ENCODE measurements around the gene CLEC12A. TPM values are rescaled to one million over a fixed set of nuclear protein-coding genes. Genes with fewer than 3 reads are reported as not detected.

The CLEC12A gene
- total and polyA plus RNA-seq, 4 donors: 2.3 to 4.7 (median 3.2) TPM

DNA sequence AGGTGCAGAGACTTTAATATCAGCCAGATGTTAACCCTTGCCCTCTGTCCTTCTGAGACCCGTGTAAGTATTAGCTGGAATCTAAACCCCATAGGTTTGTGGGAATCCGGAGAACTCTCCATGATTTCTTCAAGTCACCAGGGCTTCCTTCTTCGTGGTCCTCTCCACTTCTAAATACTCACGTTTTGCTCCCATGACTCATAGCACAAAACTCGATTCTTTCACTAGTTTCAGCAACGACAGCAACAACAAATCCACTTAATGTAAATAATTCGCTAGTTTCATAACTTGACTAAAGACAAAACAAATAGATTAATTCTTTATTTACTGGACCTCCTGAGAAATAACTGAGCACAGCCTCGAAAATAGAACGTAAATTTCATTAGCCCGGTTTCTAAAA, 34.6 kb upstream of the CLEC12A start (continued):
- TF ChIP-seq, protein P1, sequence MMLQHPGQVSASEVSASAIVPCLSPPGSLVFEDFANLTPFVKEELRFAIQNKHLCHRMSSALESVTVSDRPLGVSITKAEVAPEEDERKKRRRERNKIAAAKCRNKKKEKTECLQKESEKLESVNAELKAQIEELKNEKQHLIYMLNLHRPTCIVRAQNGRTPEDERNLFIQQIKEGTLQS (IDR thresholded peaks at IDR 0.05): no peak
- no peak for TF ChIP-seq HNF4A (conservative IDR thresholded peaks at IDR 0.05)
- TF ChIP-seq FOXA2 (IDR thresholded peaks at IDR 0.05): no peak
- TF ChIP-seq, protein P2, sequence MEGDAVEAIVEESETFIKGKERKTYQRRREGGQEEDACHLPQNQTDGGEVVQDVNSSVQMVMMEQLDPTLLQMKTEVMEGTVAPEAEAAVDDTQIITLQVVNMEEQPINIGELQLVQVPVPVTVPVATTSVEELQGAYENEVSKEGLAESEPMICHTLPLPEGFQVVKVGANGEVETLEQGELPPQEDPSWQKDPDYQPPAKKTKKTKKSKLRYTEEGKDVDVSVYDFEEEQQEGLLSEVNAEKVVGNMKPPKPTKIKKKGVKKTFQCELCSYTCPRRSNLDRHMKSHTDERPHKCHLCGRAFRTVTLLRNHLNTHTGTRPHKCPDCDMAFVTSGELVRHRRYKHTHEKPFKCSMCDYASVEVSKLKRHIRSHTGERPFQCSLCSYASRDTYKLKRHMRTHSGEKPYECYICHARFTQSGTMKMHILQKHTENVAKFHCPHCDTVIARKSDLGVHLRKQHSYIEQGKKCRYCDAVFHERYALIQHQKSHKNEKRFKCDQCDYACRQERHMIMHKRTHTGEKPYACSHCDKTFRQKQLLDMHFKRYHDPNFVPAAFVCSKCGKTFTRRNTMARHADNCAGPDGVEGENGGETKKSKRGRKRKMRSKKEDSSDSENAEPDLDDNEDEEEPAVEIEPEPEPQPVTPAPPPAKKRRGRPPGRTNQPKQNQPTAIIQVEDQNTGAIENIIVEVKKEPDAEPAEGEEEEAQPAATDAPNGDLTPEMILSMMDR (IDR thresholded peaks at IDR 0.05; ENCODE audit: low read depth, low read length, missing input control): no peak
- no peak for TF ChIP-seq FOXA1 (IDR thresholded peaks at IDR 0.05)

DNA sequence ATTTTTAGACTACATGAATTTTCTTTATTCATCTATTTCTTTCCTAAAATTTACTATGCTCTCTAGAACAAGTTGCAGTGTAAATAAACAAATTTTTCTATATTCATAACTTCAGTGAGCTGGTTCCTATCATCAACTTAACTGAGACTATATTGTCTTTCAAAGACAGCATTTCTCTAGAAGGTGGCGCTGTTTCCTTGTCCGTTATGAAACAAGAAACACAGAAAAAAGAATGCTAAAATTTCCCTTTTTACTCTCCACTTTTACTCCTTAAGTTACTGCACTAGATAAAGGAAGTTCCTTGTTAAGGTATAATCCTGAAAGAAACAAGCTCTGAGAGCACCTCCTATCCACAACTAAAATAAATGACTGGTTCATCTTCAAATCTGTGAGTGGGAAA, 30.8 kb upstream of the CLEC12A start:
- H3K4me3 ChIP-seq (ENCODE audit: low read depth in 1 of 3, low read length in 3 of 3): no peak overlapping the region
- WGBS: 29% methylated on average over 2 of the region's 2 CpGs
- no peak overlapping the region for H3K9ac ChIP-seq (ENCODE audit: low read depth in 1 of 2, low read length in 2 of 2)
- no peak for TF ChIP-seq FOXA2 (IDR thresholded peaks at IDR 0.05)
- TF ChIP-seq RAD21 (IDR thresholded peaks at IDR 0.05): peak in 1 of 2 donors; percentile 40
- no peaks in the 10 kb centered on the region for H3K9me3 ChIP-seq (ENCODE audit: control insufficient read depth in 4 of 4, low read length in 3 of 4)
- H3K27me3 ChIP-seq (ENCODE audit: control insufficient read depth in 4 of 4, insufficient read depth in 4 of 4, low read length in 3 of 4): peaks cover 0 to 6% (median 0%) of the 10 kb centered on the region in 4 donors
- no peaks in the 10 kb centered on the region for H3K4me1 ChIP-seq (ENCODE audit: control insufficient read depth in 4 of 4, insufficient read depth in 4 of 4, low read length in 3 of 4)
- no peak overlapping the region for H3K27ac ChIP-seq (ENCODE audit: low read depth in 1 of 2, low read length in 2 of 2)
- H3K36me3 ChIP-seq (ENCODE audit: control insufficient read depth in 4 of 4, insufficient read depth in 3 of 4, low read depth in 1 of 4, low read length in 3 of 4): no peaks in the 10 kb centered on the region
- DNase-seq (ENCODE audit: low spot score): no peak

DNA sequence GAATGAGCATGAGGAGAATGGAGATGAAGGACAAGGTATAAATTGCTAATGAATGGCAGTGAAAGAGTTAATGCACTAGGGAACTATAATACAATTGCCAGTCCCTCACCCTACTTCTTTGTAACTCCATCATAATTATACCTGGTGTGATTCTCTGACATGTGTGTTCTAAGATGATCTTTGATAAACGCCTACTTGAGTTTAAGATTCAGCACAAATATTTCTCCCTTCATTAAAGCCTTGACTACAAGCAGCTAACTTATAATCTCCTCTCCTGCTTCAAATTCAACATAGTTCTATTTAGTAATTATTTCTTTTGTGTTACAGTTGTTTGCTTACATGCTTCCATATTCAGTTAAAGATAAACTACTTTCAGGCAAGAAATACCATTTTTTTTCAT, 29.4 kb upstream of the CLEC12A start:
- Histone ChIP-seq H3K27ac (ENCODE audit: low read depth in 1 of 2, low read length in 2 of 2) (no peak overlapping the region), H3K9ac (ENCODE audit: low read depth in 1 of 2, low read length in 2 of 2) (no peak overlapping the region), H3K4me3 (ENCODE audit: low read depth in 1 of 3, low read length in 3 of 3) (no peak overlapping the region), H3K4me1 (ENCODE audit: control insufficient read depth in 4 of 4, insufficient read depth in 4 of 4, low read length in 3 of 4) (no peaks in the 10 kb centered on the region), H3K27me3 (ENCODE audit: control insufficient read depth in 4 of 4, insufficient read depth in 4 of 4, low read length in 3 of 4) (peaks cover 0 to 6% (median 0%) of the 10 kb centered on the region in 4 donors), H3K9me3 (ENCODE audit: control insufficient read depth in 4 of 4, low read length in 3 of 4) (no peaks in the 10 kb centered on the region), H3K36me3 (ENCODE audit: control insufficient read depth in 4 of 4, insufficient read depth in 3 of 4, low read depth in 1 of 4, low read length in 3 of 4) (no peaks in the 10 kb centered on the region)
- WGBS: 88% methylated on average over 1 of the region's 1 CpG
- no peak for DNase-seq (ENCODE audit: low spot score)
- TF ChIP-seq, protein P3, sequence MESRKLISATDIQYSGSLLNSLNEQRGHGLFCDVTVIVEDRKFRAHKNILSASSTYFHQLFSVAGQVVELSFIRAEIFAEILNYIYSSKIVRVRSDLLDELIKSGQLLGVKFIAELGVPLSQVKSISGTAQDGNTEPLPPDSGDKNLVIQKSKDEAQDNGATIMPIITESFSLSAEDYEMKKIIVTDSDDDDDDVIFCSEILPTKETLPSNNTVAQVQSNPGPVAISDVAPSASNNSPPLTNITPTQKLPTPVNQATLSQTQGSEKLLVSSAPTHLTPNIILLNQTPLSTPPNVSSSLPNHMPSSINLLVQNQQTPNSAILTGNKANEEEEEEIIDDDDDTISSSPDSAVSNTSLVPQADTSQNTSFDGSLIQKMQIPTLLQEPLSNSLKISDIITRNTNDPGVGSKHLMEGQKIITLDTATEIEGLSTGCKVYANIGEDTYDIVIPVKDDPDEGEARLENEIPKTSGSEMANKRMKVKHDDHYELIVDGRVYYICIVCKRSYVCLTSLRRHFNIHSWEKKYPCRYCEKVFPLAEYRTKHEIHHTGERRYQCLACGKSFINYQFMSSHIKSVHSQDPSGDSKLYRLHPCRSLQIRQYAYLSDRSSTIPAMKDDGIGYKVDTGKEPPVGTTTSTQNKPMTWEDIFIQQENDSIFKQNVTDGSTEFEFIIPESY (IDR thresholded peaks at IDR 0.05): no peak

DNA sequence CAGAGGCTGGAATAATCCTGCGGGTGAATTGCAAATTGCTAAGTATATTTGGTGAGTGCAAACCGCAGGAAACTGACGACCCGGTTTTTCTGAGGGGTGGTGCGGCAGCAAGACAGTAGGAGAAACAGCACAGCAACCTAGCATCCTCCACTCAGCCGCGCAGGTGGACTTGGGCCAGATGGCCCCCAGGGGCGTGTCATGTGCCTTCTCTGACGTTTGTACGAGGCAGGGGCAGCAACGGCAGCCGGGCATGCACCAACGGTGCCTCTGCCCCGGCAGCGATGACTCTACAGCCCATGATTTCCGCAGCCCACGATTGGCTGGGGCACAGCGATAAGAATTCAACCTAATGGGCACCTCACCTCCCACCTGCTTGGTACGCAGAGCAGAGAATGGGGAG, 28.0 kb upstream of the CLEC12A start:
- no peak for DNase-seq (ENCODE audit: low spot score)
- no peak overlapping the region for H3K4me3 ChIP-seq (ENCODE audit: low read depth in 1 of 3, low read length in 3 of 3)

More for the DNA sequence above, 28.0 kb upstream of the CLEC12A start:
- TF ChIP-seq SP1 (IDR thresholded peaks at IDR 0.05) (no peak), JUND (IDR thresholded peaks at IDR 0.05) (no peak), RAD21 (IDR thresholded peaks at IDR 0.05) (no peak), NR2F2 (IDR thresholded peaks at IDR 0.05) (no peak), TAF1 (conservative IDR thresholded peaks at IDR 0.05) (no peak), FOXA2 (IDR thresholded peaks at IDR 0.05) (no peak), HNF4G (IDR thresholded peaks at IDR 0.05) (no peak)
- TF ChIP-seq, protein P3 (IDR thresholded peaks at IDR 0.05): no peak
- TF ChIP-seq, protein P1 (IDR thresholded peaks at IDR 0.05): no peak
- Histone ChIP-seq H3K4me1 (ENCODE audit: control insufficient read depth in 4 of 4, insufficient read depth in 4 of 4, low read length in 3 of 4) (no peaks in the 10 kb centered on the region), H3K36me3 (ENCODE audit: control insufficient read depth in 4 of 4, insufficient read depth in 3 of 4, low read depth in 1 of 4, low read length in 3 of 4) (no peaks in the 10 kb centered on the region), H3K9me3 (ENCODE audit: control insufficient read depth in 4 of 4, low read length in 3 of 4) (no peaks in the 10 kb centered on the region), H3K27me3 (ENCODE audit: control insufficient read depth in 4 of 4, insufficient read depth in 4 of 4, low read length in 3 of 4) (peaks cover 0 to 6% (median 0%) of the 10 kb centered on the region in 4 donors), H3K9ac (ENCODE audit: low read depth in 1 of 2, low read length in 2 of 2) (no peak overlapping the region), H3K27ac (ENCODE audit: low read depth in 1 of 2, low read length in 2 of 2) (no peak overlapping the region)
- 47% methylated on average over 19 of the region's 19 CpGs for WGBS

Data from liver (tissue), 9 donors.